Measurements from ENCODE around the gene WNT6.

DNA sequence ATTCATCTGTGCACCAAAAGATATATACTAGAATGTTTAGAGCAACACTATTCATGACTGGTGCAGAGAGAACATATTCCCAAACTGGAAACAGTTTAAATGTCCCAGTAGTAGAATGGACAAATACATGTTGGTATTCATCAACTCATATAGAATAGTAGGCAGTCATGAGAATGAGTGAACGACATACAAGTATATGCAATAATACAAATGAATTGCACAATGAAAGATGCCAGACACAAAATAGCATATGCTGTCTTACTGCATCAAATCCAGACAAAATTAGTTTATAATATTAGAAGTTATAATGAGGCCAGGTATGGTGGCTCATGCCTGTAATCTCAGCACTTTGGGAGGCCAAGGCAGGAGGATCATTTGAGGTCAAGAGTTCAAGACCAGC, 19.7 kb upstream of the WNT6 start:
- no peak for TF ChIP-seq POLR2A (IDR thresholded peaks at IDR 0.05; ENCODE audit: low read depth, low read length)
- TF ChIP-seq TAF1 (IDR thresholded peaks at IDR 0.05; ENCODE audit: borderline replicate concordance, low read depth, low read length), result no peak
